HG03097 (cell line): Measurements from ENCODE around the gene PHF13.
A peak's percentile ranks its signal among the peaks of the same experiment; 100 is the strongest.

ENCODE experiments used
- ATAC-seq: cut with Tn5 transposase; IDR thresholded peaks from one replicate; pipeline ENCODE4 v1.9.1; 2021; ENCODE audit not compliant: unreplicated experiment, low FRiP score

Gene PHF13

DNA sequence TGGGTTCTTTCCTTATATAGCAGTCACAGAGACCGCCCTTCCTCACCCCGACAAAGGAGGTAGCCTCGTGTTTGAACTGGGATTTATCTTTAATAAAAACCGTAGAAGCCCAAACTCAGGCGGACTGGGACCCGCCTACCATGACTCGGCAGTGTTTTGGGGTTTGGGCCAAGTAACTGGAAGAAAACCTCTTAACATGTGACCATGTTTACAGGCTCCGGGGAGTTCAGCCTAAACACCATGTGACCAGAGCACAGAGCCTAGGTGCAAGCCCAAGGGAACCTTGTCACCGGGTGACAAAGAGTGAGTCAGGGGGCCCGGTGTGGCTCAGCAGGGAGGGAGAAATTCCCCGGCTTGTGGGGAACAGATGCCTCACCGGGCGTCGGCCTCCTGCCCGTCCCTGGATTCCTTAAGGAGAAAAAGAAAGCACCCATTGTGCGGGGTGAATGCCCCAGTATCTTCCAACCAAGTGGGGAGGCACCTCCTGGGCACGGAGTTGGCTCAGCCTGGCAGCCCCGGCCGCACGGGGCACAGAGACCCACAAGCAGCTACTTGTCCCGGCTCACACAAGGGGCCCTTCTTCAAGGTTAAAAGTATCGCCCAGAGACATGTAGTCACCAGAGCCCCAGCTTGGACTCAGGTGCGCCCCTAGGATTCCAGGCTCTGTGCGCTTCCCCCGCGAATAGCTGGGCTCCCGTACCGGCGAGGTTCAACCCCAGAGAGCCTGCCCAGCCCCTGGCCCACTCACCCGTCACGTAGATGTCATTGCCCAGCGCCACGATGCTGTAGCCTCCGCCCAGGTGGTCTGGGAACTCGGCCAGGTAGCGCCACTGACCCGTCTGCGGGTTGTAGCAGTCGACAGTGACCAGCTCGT is 12.2 kb upstream of the PHF13 start:
- ATAC-seq, result no peak

DNA sequence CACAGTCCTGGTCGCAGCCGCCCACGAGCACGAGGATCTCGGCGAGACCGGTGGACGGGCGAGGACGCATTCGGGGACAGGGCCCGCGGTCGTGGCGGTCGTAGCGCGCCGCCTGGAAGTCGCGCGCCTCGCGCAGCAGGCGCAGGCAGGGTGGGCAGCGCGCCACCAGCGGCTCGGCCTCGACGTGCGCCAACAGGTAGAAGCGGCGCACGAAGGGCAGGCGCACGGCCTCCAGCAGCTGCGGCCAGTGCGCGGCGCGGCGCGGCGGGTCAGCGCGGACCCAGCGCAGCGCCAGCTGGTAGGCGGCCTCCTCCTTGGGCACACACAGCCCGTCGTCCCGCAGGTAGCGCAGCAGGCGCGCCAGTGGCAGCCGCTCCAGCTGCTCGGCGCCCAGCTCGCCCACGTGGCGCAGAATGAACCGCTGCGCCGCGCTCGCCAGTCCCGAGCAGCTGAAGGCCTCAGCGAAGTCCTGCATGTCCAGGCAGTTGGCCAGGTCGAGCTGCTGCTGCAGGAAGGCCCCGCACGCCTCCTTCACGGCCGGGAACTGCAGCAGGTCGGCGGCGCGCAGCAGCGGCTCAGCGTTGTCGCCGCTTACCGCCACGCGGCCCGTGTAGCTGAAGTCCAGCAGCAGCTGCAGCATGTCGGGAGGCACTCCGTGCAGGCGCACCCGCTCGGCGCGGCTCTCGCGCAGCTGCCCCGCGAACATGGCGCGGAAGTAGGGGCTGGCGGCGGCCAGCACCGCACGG is 11.4 kb upstream of the PHF13 start:
- ATAC-seq, result peak; percentile 3

DNA sequence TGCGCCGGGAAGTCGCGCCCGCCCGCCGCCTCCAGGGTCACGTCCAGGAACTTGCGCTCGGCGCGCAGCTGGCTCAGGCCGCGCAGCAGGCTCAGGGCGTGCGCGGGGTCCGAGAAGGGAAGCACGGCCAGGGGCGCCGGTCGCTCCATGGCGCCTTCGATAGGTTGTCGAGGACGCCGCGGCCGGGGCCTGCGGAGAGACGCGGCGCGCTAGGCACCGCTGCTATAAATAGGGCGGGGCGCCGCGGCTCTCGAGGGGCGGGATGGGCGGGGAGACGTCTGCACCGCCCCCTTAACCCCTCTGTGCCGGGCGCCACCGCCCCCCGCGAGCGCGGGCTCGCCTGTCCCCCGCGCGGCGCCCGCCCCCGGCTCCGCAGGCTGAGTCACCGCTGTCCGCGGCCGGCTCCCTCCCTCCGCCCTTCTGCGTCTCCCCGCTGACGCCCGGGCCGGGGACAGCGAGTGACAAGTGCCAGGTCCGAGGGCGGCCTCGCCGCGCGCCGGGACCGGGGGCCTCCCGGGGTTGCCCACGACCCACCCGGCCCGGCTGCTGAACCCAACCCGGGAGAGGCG is 10.8 kb upstream of the PHF13 start, which contains the start of gene KLHL21:
Gene KLHL21 (minus strand): TSS at position 201 of the 569 bp plus-strand sequence. CDS start 52 bp downstream, at position 149.
- ATAC-seq, result peak; percentile 50

DNA sequence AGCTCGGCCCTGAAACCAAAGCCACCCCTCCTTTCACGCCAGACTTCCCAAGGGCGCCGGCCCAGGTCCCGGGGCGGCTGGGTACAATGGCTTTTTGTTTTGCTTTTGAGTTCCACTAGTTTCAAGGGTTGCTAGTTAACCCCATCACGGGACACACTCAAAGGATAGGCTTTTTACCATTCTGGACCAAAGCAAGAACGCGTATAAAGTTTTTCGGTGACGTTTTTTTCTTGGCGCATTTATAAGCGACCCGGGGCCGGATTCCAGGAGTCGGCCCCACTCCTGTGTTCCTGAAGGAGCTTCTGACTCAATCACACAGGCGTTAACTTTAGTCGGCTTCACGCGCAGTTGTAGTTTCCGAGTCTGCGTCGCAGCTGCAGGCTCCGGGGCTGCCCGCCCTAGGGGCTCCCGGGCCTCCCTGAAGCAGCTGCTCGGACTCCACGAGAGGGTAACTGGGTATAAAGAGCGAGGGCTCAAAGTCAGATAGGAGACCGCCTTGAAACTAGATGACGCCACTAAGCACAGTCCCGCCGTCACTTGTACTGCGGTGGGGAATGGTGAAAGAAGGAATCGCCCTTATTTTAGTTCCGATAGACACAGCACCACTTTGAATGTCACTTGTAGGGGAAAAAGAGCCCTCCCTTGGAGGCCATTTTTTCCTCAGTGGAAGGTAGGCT is 10.2 kb upstream of the PHF13 start:
- ATAC-seq, result peak; percentile 29

DNA sequence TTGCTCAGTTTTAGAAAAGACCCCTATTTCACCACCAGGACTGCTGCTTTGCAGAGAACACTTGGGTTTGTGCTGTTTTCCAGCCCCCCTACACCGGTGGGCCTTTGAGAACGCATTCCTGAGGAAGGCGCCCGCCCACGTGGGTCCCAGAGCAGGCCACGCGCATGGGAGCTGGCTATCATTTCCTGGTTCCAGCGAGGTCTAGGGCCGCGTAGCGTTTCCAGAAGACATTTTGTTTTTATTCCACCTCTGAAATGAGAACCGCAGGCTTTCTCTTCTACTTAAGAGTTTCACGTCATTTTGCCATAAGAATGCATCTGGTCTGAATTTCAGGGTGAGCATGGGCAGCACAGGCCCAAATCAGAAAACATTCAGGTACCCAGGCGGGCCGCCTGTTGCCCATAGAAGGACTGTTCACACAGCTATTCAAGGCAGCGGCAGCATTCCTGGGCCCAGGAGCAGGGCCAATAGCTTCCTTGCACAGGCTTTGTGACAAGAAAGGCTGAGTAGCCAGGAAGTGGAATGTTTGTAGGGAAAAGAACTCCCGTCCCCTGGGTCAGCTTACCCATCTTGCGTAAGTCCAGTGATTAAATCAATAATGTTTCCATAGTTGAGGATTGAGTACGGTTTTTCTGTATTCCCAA is 9.5 kb upstream of the PHF13 start:
- ATAC-seq, result no peak

DNA sequence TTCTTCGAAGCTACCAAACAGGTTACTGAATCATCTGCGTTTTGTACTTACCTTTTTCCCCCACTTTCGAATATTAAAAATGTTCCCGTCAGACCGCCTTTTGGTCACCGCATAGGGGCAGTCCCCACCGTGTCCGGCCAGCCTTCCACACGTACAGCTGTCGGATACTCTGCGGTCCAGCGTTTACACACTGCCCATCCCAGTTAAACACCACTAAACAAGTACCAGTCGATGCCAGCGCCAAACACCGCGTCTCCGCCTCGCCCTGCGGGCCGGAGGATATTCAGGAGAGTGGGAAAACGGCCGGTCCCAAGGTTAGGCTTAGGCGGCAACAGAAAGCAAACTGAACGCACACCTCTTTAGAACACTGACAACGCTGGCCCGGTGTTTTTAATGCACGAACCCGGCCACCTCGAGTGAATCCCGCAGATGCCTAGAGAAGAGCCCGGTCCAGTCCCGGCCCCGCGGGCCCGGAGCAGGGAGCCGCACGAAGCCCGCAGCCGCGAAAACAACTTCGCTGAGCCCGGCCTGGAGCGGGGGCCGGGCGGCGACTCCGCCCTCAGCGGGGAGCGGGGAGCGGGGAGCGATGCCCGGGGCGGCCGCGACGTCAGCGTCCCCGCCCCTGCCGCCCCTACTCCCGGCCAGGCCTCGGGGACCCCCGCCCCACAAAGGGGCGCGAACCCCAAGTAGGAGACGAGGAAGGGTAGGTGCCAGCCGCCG is 730 bp upstream of the PHF13 start:
- no peak for ATAC-seq

DNA sequence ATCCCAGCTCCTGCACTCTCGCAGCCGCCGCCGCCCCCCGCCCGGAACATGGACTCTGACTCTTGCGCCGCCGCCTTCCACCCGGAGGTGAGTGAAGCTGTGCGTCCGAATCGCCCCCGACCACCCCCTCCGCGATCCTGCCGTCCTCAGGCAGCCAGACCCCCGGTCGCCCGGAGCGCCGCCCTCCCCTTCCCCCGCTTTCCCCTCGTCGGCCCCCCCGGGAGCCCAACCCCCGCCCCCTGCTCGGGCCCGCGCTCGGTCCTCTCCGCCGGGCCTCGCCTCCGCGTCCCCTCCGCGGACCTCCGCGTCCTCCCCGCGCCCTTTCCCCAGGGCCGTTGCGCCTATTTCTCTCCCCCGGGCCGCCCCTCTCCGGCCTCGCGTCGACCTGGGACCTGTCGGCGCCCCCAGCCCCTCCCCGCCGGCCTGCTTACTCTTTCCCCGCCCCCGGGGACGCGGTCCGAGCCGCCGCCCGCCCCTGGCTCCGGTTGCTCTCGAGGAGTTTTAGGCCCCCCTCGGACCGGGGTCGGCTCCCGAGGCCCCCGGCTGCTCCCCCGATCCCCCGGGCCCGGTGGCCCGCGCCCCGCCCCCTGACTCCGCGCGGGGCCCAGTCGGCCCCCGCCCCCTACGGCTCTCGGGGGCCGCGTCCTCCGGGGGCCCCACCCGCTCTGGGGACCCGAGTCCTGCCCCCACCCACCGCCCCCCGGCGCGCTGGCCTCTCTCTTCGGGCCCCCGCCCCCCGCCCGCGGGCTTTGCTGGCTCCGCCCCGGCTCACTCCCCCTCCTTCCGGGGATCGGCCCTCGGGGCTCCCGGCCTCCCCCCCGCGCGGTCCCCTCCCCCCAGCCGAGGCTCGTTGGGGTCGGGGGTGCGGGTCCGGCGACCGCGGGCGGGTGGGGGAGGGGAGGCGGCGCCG is 743 bp downstream of the PHF13 start:
- no peak for ATAC-seq

DNA sequence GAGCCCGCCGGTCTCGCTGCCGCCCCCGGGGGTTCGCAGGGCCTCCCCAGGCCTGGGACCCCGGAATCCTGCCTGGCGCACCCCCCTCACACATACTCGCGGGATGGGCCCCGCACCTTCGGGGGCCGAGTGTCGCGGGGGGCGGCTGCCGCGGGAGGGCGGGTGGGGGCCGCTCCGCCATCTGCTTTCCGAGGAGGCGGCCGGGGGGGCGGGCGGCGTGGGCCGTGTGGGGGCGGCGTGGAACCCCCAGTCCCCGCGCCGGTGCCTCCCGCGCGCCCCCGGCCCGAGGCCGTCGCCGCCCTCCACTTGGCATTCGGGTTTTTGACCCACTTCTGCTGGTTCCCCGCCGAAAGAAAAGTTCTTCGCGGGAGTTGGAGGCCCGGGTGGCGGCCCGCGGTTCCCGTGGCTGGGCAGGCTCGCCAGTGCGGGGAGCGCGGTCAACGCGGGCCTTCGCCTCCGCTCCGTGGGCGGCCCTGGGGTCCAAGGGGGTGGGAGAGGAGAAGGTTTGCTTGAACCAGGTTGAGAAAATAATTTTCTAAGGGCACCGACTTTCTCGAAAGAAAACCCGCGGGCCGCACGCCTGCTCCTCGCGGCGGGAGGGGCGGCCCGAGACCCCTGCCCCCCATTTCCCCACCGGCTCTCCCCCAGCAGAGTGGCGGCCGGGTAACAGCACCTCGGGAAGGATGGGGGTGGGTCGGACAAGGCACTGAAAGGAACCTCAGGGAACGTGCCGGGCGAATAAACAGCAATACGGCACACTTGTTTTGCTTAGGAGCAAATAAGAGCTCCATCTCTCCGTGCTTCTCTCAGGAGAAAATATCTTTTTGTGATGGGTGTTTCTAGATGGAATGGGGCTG is 1.6 kb downstream of the PHF13 start:
- no peak for ATAC-seq

DNA sequence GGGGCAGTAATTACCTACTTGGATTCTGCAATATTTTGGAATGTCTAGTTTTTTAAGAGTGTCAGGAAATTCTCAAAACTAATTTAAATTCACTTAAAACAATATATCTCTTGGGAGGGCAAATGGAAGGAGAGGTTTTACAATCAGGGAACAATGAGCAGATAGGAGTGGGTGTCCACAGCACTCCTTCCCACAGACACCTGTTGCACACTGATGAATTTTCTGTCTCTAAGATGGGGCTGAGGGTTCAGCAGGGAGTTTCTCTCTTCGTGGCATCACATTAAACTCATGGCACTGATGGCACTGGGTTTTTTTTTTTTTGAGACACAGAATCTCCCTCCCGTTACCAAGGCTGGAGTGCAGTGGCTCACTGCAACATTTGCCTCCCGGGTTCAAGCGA is 5.5 kb downstream of the PHF13 start:
- ATAC-seq, result no peak

DNA sequence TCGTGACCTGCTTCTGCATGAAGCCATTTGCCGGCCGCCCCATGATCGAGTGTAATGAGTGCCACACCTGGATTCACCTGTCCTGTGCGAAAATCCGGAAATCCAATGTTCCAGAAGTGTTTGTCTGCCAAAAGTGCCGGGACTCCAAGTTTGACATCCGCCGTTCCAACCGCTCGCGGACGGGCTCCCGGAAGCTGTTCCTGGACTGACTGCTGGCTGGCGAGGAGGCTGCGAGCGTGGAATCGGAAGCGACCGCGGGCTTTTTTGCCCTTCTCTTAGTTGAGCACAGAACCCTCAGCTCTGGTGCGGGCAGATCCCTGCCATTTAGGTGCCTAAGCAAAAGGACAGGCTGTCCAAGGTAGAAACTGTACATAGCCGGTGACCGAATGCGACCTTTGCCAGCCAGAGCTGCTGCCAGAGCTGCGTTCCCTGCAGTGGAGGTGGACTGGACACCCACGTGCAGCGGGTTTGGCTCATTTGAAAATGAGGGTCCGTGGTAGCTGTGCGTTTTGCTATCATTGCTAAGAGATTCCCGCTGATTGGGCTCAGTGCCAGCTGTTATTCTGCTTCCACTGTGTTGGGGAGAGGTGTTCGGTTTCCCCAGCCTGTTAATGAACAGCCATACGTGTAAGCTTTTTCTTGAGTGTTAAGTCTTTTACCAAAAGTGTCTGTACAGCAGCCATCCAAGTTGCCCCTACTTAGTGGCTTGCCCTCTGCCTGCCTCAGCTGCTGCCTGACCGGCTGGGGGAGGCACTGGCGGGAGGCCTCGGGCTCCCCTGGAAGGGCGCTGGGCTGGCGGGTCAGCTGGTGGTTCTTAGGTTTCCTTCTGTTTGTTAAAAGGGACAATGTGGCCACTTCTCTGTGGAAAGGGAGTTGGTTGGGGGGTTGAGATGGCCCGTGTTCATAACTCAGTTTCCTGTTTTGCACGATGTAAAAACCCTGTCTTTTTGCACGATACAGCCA is 8.2 kb downstream of the PHF13 start:
- ATAC-seq, result no peak

DNA sequence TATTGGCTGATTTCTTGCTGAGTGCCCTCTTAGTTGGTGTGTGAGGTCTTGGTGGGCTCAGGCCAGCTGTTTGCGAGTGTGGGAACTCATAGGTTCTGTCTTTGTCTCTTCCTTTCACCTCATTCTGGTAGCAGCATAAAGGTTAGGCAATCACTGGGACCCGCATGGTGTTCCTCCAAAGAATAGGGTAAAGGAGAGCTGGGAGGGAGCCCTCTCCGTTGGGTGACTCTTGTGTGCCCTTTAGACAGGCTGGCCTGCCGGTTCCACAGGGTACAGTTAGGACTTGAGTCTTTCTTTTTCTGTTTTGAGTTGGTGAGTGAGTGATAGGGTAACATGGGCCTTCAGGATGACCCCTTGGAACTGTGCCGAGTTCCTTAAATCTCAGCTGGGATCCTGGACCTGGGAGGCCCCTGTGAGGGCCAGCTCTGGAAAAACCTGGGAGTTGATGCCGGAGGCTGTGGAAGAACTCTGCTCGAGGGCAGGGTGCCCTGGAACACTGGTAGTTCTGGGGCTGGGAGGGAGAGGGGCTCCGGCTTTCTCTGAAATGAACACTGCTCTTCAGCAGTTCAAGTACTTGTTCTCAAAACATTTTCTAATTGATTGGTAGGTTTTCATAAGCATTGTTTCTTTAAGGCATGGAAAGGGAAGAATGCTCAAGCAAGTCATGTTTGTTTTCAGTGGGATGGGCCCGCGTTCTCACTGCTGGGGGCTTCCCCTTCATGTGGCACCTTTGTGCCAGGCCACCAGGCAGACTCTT is 9.0 kb downstream of the PHF13 start:
- ATAC-seq, result no peak

DNA sequence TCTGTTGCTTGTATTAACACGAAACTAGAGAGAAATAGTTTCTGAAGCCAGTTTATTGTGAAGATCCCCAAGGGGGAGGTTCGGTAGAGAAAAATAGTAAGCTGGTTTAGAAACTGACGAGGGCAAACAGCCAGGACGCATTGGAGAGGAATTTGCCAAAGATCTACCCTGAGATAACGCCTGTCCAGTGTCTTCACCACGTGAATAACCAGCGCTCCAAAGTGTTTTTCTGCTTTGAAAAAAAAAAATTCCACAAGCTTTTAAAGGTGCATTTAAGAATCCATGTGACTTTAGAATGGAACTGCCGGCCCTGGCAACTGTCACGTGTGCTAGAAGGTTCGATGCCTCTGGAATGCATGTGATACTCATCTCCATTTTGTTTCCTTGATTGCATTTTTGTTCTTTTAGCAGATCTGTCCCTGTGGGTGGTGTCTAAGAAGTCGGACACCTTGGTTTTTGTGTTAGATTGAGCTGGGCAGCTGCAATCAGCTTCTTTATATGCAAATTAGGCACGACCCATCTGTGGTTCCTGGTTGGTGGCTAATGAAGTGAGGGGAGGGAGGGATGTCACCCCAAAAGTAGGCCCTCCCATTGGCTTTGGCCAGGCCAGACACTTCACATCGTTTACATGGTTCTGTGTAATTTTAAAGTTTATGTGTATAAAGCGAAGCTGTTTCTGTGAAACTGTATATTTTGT is 9.9 kb downstream of the PHF13 start:
- no peak for ATAC-seq

DNA sequence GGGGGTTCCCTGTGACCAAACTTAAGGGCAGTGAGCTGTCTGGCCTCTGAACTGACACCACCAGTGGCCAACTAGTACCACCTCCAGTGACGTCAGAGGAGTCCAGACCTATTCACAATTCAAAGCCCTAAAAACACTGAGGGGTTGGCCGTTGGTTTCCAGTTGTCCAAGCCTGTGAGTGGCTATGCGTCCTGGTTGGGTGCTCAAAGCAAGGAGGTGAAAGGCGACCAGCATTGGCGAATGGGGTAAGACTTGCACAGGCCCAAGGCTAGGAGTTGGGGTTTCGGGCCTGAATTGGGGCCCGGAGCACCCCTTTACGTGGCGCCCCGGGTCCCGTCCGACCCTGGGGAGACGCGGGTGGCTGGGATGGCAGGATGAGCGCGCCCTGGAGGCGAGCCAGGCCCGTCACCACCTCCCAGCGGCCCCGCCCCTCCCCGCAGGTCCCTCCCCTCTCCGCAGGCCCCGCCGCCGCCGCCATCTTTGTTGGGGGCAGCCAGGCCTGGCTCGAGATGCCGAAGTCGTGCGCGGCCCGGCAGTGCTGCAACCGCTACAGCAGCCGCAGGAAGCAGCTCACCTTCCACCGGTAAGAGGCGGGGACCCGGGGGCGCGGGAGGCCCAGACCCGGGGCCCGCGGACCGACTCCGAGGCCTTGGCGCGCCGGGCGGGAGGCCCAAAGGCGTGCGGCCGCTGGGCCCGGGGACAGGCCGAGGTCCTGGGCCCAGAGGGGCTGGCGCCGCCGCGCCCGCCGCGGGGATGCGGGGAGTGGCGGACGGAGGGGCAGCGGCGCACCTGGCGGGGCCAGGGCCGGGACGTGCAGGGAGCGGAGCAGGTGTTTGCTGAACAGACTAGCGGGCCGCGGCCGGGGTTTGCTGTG is 11.4 kb downstream of the PHF13 start, which contains the start of gene THAP3:
Gene THAP3 (plus strand): TSS at position 159 of the 874 bp plus-strand sequence. CDS start 351 bp downstream, at position 510.
- ATAC-seq, result peak; percentile 78

DNA sequence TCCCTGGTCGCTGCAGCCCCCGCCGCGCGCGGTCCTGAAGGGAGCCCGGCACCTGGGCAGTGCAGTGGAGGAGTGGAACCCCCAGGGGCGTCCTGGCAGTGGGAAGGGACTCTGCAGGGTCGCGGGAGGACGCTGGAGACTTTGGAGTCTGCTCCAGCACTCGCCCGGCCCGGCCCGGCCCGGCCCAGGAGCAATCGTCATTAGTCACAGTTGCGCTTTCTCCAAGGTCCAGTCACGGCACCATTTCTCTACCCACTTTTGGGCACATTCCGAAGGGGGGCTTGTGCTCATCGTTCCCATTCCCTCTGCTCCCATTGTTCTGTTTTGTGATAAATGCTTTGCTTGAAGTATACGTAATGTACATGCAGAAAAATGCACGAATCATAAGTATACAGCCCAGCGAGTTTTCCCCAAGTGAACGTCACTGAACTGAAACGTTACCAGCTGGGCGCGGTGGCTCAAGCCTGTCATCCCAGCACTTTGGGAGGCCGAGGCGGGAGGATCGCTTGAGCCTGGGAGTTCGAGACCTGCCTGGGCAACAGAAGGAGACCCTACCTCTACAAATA is 12.1 kb downstream of the PHF13 start:
- ATAC-seq, result peak; percentile 6
